ENCODE results near the gene TUT7. TPM values are rescaled to one million over a fixed set of nuclear protein-coding genes. Genes with fewer than 3 reads are reported as not detected.
A peak's percentile ranks its signal among the peaks of the same experiment; 100 is the strongest.
"Not testable (repeated sequence)": the region's sequence is repeated elsewhere in the genome, so short reads cannot be mapped to it uniquely, and the experiment has no call there.

Gene TUT7, protein sequence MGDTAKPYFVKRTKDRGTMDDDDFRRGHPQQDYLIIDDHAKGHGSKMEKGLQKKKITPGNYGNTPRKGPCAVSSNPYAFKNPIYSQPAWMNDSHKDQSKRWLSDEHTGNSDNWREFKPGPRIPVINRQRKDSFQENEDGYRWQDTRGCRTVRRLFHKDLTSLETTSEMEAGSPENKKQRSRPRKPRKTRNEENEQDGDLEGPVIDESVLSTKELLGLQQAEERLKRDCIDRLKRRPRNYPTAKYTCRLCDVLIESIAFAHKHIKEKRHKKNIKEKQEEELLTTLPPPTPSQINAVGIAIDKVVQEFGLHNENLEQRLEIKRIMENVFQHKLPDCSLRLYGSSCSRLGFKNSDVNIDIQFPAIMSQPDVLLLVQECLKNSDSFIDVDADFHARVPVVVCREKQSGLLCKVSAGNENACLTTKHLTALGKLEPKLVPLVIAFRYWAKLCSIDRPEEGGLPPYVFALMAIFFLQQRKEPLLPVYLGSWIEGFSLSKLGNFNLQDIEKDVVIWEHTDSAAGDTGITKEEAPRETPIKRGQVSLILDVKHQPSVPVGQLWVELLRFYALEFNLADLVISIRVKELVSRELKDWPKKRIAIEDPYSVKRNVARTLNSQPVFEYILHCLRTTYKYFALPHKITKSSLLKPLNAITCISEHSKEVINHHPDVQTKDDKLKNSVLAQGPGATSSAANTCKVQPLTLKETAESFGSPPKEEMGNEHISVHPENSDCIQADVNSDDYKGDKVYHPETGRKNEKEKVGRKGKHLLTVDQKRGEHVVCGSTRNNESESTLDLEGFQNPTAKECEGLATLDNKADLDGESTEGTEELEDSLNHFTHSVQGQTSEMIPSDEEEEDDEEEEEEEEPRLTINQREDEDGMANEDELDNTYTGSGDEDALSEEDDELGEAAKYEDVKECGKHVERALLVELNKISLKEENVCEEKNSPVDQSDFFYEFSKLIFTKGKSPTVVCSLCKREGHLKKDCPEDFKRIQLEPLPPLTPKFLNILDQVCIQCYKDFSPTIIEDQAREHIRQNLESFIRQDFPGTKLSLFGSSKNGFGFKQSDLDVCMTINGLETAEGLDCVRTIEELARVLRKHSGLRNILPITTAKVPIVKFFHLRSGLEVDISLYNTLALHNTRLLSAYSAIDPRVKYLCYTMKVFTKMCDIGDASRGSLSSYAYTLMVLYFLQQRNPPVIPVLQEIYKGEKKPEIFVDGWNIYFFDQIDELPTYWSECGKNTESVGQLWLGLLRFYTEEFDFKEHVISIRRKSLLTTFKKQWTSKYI (N-terminal part only)
- total RNA-seq (2012; rRNA removed), result 54.8 and 105 TPM in 2 replicates

DNA sequence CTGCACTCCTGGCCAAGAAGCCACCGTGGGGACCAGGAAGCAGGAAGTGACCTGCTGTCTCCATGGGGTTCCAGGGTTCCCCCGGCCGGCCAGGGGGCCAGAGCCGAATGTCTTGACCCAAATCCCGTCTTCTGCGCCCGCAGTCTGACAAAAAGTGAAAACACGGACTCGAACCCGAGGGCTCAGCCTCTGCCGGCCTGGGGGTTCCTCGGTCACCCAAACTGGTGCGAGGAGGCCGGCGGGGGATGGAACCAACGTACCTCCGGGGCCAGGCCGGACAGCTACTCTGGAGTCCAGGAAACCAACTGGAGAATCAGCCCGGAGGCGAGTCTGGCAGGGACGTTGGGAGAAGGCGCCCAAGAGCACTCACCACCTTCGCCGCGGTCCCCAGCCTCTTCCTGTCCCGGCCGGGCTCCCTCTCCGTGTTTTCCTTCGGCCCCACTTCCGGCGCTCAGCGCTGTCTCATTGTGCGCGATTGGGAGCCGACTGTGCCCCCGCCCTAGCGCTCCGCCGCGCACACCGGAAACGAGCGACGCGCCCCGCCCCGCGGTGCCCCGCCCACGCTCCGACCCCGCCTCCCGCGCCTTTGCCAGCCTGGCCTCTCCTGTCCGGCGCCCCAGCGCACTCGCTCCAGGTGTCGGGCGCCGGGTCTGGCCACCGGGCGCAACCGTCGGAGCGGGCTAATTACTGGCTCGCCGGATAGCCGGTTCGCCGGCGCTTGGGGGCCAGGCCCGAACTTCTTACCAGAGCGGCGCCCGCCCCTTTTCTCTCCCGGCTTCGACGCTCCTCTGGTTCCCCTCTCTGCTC, at the start of gene TUT7:
TSS of gene TUT7 (minus strand) at position 400 of the 807 bp plus-strand sequence. CDS start 1,211 bp downstream, outside the sequence.
- H3K27me3 ChIP-seq (ENCODE audit: control insufficient read depth, insufficient read depth, low read length), result no peaks in the 10 kb centered on the region
- peaks cover 19% of the 10 kb centered on the region for H3K36me3 ChIP-seq (ENCODE audit: insufficient read depth, low read length)
- no peaks in the 10 kb centered on the region for H3K9me3 ChIP-seq (replicated peaks; ENCODE audit: low read length)
- peaks cover 12% of the 10 kb centered on the region for H3K4me1 ChIP-seq (ENCODE audit: control insufficient read depth, insufficient read depth, low read length)
- peak within 1 kb of the TSS; percentile 96 for H3K4me2 ChIP-seq (ENCODE audit: low read length)
- peak within 1 kb of the TSS; percentile 92 for H3K4me3 ChIP-seq (ENCODE audit: low read length)
- H3K9ac ChIP-seq (ENCODE audit: low read depth, low read length), result peak within 1 kb of the TSS; percentile 96

DNA sequence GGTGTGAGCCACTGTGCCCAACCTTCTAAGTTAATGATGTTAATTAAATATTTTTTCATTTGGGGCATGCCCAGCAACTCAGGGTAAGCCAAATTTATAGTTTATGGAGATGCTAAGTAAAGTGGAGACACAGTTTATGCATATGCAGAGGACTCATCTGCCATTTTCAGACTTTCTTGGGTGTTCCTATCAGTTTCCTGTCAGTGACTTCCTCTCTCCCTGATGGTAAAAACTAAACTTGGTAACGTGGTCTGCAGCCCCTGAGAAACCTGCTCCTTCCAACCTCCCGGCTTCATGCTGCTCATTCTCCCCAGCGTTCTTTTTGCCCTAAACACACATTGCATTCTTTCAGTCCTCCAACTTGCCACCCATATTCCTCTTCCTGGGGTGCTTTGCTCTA, 48.4 kb upstream of the TUT7 start:
- no peak overlapping the region for H3K4me3 ChIP-seq (ENCODE audit: low read length)
- H3K27me3 ChIP-seq (ENCODE audit: control insufficient read depth, insufficient read depth, low read length), result no peaks in the 10 kb centered on the region
- H3K4me1 ChIP-seq (ENCODE audit: control insufficient read depth, insufficient read depth, low read length), result peaks cover 36% of the 10 kb centered on the region
- no peak overlapping the region for H3K9ac ChIP-seq (ENCODE audit: low read depth, low read length)
- H3K9me3 ChIP-seq (replicated peaks; ENCODE audit: low read length), result no peaks in the 10 kb centered on the region
- H3K4me2 ChIP-seq (ENCODE audit: low read length), result no peak overlapping the region
- H3K36me3 ChIP-seq (ENCODE audit: insufficient read depth, low read length), result no peaks in the 10 kb centered on the region

DNA sequence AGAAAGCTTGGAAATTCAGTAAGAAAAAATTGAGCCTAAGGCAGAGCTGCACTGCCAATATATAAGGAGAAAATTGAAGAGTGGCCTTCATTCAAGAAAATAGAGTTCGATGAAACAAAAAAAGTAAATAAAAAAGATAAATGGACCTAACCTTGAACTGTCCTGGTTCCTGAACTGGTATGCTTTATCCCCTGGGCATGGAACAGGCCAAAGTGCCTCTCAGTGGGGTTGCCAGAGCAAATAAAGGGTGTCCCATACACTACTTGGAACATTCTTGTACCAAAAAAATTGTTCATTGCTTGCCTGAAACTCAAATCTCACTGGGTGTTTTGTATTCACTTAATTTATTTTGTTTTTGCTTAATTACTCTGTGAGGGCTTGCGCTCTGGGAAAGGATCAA, 42.2 kb upstream of the TUT7 start:
- peaks cover 12% of the 10 kb centered on the region for H3K4me1 ChIP-seq (ENCODE audit: control insufficient read depth, insufficient read depth, low read length)
- no peak overlapping the region for H3K4me3 ChIP-seq (ENCODE audit: low read length)
- no peak overlapping the region for H3K4me2 ChIP-seq (ENCODE audit: low read length)
- no peak overlapping the region for H3K9ac ChIP-seq (ENCODE audit: low read depth, low read length)
- no peaks in the 10 kb centered on the region for H3K27me3 ChIP-seq (ENCODE audit: control insufficient read depth, insufficient read depth, low read length)
- no peaks in the 10 kb centered on the region for H3K9me3 ChIP-seq (replicated peaks; ENCODE audit: low read length)
- H3K36me3 ChIP-seq (ENCODE audit: insufficient read depth, low read length), result no peaks in the 10 kb centered on the region

DNA sequence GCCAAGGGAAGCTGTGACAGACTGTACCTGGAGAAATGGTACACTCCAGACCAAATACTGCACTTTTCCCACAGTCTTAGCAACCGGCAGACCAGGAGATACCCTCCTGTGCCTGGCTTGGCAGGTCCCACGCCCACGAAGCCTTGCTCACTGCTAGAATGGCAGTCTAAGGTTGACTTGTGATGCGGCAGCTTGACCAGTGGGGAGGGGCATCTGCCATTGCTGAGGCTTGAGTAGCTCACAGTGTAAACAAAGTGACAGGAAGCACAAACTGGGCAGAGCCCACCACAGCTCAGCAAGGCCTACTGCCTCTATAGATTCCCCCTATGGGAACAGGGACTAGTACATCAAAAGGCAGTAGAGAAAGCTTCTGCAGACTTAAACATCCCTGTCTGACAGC, 36.0 kb upstream of the TUT7 start:
- not testable (repeated sequence) for H3K27me3 ChIP-seq (ENCODE audit: control insufficient read depth, insufficient read depth, low read length); H3K9ac ChIP-seq (ENCODE audit: low read depth, low read length); H3K4me3 ChIP-seq (ENCODE audit: low read length); H3K9me3 ChIP-seq (replicated peaks; ENCODE audit: low read length); H3K4me2 ChIP-seq (ENCODE audit: low read length); H3K4me1 ChIP-seq (ENCODE audit: control insufficient read depth, insufficient read depth, low read length); H3K36me3 ChIP-seq (ENCODE audit: insufficient read depth, low read length)

DNA sequence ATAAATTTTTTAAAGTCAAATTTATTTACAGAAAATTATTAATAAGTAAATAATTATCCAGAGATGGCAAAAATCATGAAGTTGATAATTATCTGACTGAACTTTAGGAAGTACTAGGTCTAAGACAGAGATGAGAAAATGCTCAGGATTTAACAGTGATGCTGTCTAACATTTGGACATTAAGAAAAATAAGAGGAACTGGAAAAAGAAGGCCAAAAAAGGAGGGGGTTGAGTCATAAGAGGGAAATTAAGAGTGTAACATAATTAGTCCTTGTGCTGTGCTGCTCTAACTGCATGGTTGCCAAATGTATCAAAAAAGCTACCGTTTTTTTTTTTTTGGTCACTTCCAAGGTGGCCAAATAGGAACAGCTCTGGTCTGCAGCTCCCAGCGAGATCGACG, 35.4 kb upstream of the TUT7 start:
- Histone ChIP-seq H3K27me3 (ENCODE audit: control insufficient read depth, insufficient read depth, low read length) (no peaks in the 10 kb centered on the region), H3K4me2 (ENCODE audit: low read length) (no peak overlapping the region), H3K9me3 (replicated peaks; ENCODE audit: low read length) (no peaks in the 10 kb centered on the region), H3K4me1 (ENCODE audit: control insufficient read depth, insufficient read depth, low read length) (no peaks in the 10 kb centered on the region), H3K4me3 (ENCODE audit: low read length) (no peak overlapping the region), H3K36me3 (ENCODE audit: insufficient read depth, low read length) (no peaks in the 10 kb centered on the region), H3K9ac (ENCODE audit: low read depth, low read length) (no peak overlapping the region)

DNA sequence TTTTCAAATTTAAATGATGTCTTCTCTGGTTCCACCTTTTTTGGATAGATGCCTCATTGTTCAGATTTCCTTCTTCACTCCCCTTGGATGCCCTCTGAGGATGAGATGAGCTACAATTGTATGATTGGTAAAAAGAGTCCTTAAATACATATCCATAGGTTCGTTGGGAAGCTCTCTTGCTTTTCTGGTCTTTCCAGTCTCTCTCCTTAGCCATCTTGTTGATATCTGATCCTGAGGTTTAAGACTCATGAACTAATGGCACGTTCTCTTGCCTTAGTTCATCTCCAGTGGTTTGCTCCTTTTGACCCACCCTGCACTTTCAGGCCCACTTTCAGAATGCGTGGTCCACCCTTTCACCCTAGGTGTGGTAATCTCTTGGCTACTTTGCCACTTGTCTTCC, 33.2 kb upstream of the TUT7 start:
- Histone ChIP-seq H3K4me2 (ENCODE audit: low read length) (no peak overlapping the region), H3K36me3 (ENCODE audit: insufficient read depth, low read length) (no peaks in the 10 kb centered on the region), H3K4me1 (ENCODE audit: control insufficient read depth, insufficient read depth, low read length) (no peaks in the 10 kb centered on the region), H3K9me3 (replicated peaks; ENCODE audit: low read length) (no peaks in the 10 kb centered on the region), H3K4me3 (ENCODE audit: low read length) (no peak overlapping the region), H3K9ac (ENCODE audit: low read depth, low read length) (no peak overlapping the region), H3K27me3 (ENCODE audit: control insufficient read depth, insufficient read depth, low read length) (no peaks in the 10 kb centered on the region)

DNA sequence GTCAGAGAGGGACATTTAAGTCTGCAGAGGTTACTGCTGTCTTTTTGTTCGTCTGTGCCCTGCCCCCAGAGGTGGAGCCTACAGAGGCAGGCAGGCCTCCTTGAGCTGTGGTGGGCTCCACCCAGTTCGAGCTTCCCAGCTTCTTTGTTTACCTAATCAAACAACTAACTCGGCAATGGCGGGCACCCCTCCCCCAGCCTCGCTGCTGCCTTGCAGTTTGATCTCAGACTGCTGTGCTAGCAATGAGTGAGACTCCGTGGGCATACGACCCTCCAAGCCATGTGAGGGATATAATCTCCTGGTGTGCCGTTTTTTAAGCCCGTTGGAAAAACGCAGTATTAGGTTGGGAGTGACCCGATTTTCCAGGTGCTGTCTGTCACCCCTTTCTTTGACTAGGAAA, 28.8 kb upstream of the TUT7 start:
- not testable (repeated sequence) for H3K9me3 ChIP-seq (replicated peaks; ENCODE audit: low read length)

DNA sequence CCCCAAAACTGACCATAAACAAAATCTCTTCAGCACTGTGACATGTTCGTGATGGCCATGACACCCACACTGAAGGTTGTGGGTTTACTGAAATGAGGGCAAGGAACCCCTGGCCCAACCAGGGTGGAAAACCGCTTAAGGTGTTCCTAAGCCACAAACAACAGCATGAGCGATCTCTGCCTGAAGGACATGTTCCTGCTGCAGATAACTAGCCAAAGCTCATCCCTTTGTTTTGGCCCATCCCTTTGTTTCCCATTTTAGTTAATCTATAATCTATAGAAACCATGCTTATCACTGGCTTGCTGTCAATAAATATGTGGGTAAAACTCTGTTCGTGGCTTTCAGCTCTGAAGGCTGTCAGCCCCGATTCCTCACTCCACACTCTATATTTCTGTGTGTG, 21.8 kb upstream of the TUT7 start:
- no peak overlapping the region for H3K4me2 ChIP-seq (ENCODE audit: low read length)
- no peak overlapping the region for H3K4me3 ChIP-seq (ENCODE audit: low read length)
- no peaks in the 10 kb centered on the region for H3K36me3 ChIP-seq (ENCODE audit: insufficient read depth, low read length)
- no peaks in the 10 kb centered on the region for H3K4me1 ChIP-seq (ENCODE audit: control insufficient read depth, insufficient read depth, low read length)
- no peaks in the 10 kb centered on the region for H3K27me3 ChIP-seq (ENCODE audit: control insufficient read depth, insufficient read depth, low read length)
- H3K9ac ChIP-seq (ENCODE audit: low read depth, low read length), result no peak overlapping the region
- peaks cover 4% of the 10 kb centered on the region for H3K9me3 ChIP-seq (replicated peaks; ENCODE audit: low read length)

More for the DNA sequence above, 28.8 kb upstream of the TUT7 start:
- not testable (repeated sequence) for H3K9ac ChIP-seq (ENCODE audit: low read depth, low read length); H3K27me3 ChIP-seq (ENCODE audit: control insufficient read depth, insufficient read depth, low read length); H3K4me1 ChIP-seq (ENCODE audit: control insufficient read depth, insufficient read depth, low read length); H3K4me2 ChIP-seq (ENCODE audit: low read length); H3K36me3 ChIP-seq (ENCODE audit: insufficient read depth, low read length); H3K4me3 ChIP-seq (ENCODE audit: low read length)

DNA sequence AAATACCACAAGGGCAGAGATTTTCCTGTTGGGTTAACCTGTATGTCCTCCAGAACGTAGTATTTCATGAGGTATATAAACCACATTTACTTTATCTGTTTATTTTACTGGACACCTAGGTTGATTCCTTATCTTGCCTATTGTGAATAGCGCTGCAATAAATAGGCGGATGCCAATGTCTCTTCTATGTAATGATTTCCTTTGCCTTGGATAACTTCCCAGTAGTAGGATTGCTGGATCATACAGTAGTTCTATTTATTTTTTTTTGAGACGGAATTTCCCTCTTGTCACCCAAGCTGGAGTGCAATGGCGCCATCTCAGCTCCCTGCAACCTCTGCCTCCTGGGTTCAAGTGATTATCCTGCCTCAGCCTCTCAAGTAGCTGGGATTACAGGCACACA, 15.6 kb upstream of the TUT7 start:
- Histone ChIP-seq H3K9me3 (replicated peaks; ENCODE audit: low read length) (peaks cover 12% of the 10 kb centered on the region), H3K4me1 (ENCODE audit: control insufficient read depth, insufficient read depth, low read length) (peaks cover 9% of the 10 kb centered on the region), H3K4me2 (ENCODE audit: low read length) (peak overlapping the region; percentile 18), H3K27me3 (ENCODE audit: control insufficient read depth, insufficient read depth, low read length) (no peaks in the 10 kb centered on the region), H3K4me3 (ENCODE audit: low read length) (no peak overlapping the region), H3K9ac (ENCODE audit: low read depth, low read length) (no peak overlapping the region), H3K36me3 (ENCODE audit: insufficient read depth, low read length) (no peaks in the 10 kb centered on the region)

DNA sequence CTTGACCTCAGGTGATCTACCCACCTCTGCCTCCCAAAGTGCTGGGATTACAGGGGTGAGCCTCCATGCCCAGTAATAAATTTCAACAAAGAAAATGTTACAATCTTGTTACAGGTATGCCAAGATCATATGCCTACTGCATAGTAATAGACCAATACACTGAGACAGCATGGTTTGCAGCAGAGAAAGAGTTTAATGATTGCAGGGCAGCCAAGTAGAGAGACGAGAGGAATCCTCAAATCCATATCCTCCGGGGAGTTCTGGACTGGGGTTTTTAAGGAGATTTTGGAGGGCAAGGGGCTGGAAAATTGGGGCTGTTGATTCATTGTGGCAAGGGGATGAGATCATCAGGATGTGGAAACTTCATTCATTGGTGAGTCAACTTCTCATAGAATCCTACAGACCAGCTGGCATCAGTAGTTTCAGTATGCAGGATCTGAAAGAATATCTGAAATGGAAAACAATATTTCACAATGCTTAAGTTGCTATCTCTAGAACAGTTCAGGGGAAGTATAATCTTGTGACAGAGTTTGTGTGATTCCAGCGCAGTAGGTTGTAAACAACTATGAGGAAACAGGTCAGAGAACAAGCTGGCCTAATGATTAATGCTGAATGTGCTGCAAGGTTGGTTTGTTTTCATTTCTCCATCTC, 14.8 kb upstream of the TUT7 start:
- peak overlapping the region; percentile 18 for H3K4me2 ChIP-seq (ENCODE audit: low read length)
- H3K9ac ChIP-seq (ENCODE audit: low read depth, low read length), result no peak overlapping the region
- no peaks in the 10 kb centered on the region for H3K27me3 ChIP-seq (ENCODE audit: control insufficient read depth, insufficient read depth, low read length)
- peaks cover 9% of the 10 kb centered on the region for H3K4me1 ChIP-seq (ENCODE audit: control insufficient read depth, insufficient read depth, low read length)
- no peaks in the 10 kb centered on the region for H3K36me3 ChIP-seq (ENCODE audit: insufficient read depth, low read length)
- peaks cover 12% of the 10 kb centered on the region for H3K9me3 ChIP-seq (replicated peaks; ENCODE audit: low read length)
- H3K4me3 ChIP-seq (ENCODE audit: low read length), result no peak overlapping the region

All from skeletal muscle satellite cell (primary cell).